Spleen (tissue), 7 donors: Measurements from ENCODE around the gene LSS.

ENCODE experiments used
- CTCF ChIP-seq, 11 experiments: fragments of 200-600 bp in 7 of 11; fragments of 450-650 bp in 4 of 11; sonication (generic) in 4 of 11; IDR thresholded peaks in 8 of 11; conservative IDR thresholded peaks in 3 of 11; 1 replicate in 7 of 11; 2 replicates in 4 of 11; pipeline versions ENCODE4 v1.4.0 to v1.8.0; 2016 to 2021; ENCODE audit warnings: antibody characterized with exemption in 11 of 11, inconsistent platforms in 4 of 11, mild to moderate bottlenecking in 1 of 11
- POLR2A ChIP-seq, 3 donors: fragments of 450-650 bp; IDR thresholded peaks; one replicate each; pipeline ENCODE4 v1.5.1; 2017; ENCODE audit warnings: antibody characterized with exemption in 3 of 3, mild to moderate bottlenecking in 1 of 3
- POLR2AphosphoS5 ChIP-seq, 3 donors: sonication (generic); formaldehyde crosslinking; IDR thresholded peaks; one replicate each; pipeline ENCODE4 v1.5.1; 2017; ENCODE audit warnings: antibody characterized with exemption in 3 of 3
- donor health status: DM: no; HTN: no; CAD: no; lungs with moderate emphysema.
- donor health status: DM: no; HTN: no; CAD: no.
- donor health status: DM: no; HTN: no; CAD: no.

GRCh38 chr21:46149205-46149901 lies 79.2 kb downstream of the LSS start:
- TF ChIP-seq CTCF (IDR thresholded peaks at IDR 0.05 in 8 of 11, conservative IDR thresholded peaks at IDR 0.05 in 3 of 11), result no peak
- TF ChIP-seq POLR2A (IDR thresholded peaks at IDR 0.05), result no peak
- TF ChIP-seq POLR2AphosphoS5 (IDR thresholded peaks at IDR 0.05), result no peak
